GM21576 (cell line): Measurements from ENCODE around the gene COG2.
"Not testable (repeated sequence)": the region's sequence is repeated elsewhere in the genome, so short reads cannot be mapped to it uniquely, and the experiment has no call there.

Source experiments
- ATAC-seq: cut with Tn5 transposase; IDR thresholded peaks from one replicate; pipeline ENCODE4 v1.9.1; 2021; ENCODE audit warnings: mild to moderate bottlenecking, moderate library complexity; ENCODE audit not compliant: unreplicated experiment

COG2 gene

GRCh38 chr1:230626232-230626631, 16.0 kb upstream of the COG2 start:
- ATAC-seq: no peak

DNA sequence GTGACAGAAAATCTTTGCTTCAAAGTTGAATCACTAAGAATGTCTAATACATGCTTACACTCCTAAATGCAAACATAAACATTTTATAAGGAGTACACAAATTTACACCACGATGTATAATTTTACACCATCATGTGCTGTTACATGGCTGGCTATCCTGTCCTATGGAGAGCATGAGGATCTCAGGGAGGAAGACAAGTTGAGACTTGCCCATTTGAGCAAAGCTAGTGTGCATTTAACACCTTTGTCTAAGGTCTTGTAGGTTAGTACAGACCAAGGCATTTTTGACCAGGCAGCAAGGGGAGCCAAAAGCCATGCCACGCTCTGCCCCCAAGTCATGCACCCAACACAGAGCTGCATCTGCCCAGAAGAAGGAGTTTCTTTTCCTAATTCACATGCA, 14.5 kb upstream of the COG2 start:
- no peak for ATAC-seq

GRCh38 chr1:230629511-230629910, 12.8 kb upstream of the COG2 start:
- no peak for ATAC-seq

- no peak for ATAC-seq
Observed at GRCh38 chr1:230631477-230631876, 10.8 kb upstream of the COG2 start.

DNA sequence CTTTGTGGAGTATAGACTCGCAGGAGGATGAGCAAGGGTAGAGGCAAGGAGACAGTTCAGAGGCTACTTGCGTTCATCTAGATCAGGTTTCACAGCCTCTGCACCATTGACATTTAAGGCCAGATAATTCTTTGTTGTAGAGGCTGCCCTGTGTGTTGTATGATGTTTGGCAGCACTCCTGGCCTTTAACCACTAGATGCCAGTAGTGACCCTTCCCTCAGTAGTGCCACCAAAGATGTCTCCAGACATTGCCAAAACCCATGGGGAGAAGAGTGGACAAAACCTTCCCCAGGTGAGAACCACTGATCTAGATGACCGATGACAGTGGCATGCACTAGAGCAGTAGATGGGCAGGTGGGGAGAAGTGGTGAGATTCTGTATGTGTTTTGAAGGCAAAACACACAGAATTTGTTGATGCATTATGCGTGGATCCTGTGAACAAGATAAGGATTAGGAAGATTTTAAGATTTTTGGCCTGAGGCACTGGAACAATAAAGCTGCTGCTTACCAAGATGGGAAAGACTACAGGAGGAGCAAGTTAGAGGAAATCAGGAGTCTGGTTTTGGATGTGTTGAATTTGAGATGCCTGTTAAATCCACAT, 9.9 kb upstream of the COG2 start:
- ATAC-seq: no peak

DNA sequence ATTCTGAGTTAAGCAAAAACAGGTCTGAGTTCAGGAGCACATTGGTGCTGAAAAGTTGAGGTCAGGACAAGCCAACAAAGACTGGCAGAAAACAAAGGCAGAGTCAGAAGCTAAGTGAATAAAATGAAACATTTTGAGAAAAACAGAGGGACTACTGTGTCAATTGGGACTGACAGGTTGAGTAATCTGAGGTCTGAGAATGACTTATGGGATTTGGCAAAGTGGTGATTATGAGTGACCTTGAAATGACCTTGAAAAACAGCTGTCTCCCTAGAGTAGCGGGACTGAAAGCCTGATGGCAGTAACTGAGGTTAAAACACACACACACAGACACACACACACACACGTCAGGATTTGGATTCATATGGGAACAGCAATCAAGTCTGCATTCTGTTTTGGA, 8.8 kb upstream of the COG2 start:
- ATAC-seq: no peak

- no peak for ATAC-seq
Observed at GRCh38 chr1:230634384-230634783, 7.9 kb upstream of the COG2 start.

DNA sequence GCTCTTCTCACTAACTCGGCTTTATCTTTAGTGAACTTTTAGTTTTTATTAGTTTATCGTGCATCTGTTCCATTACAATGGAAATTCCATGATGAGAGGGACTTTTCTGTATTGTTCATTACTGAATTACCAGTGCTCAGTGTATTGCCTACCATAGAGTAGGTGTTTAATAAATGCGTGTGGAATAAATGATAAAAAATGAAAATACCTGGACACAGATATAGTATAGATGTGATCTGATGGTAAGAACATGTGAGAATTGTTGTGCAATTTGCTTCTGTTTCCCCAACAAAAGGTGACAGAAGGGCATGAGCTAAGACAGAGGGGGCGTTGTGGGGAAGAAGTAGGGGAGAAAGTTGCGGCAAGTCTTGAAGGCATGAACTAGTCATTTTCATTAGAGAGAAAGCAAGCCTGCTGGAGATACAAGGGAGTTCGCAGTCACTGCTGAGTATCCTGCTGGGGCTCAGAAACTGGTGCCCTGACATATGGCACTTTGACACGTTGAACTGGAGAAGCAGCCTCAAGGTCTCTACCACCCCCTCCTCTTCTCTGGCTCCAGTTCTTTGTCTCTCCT, 5.6 kb upstream of the COG2 start:
- ATAC-seq: no peak

- ATAC-seq: no peak
Observed at GRCh38 chr1:230639714-230640209, 2.5 kb upstream of the COG2 start.

DNA sequence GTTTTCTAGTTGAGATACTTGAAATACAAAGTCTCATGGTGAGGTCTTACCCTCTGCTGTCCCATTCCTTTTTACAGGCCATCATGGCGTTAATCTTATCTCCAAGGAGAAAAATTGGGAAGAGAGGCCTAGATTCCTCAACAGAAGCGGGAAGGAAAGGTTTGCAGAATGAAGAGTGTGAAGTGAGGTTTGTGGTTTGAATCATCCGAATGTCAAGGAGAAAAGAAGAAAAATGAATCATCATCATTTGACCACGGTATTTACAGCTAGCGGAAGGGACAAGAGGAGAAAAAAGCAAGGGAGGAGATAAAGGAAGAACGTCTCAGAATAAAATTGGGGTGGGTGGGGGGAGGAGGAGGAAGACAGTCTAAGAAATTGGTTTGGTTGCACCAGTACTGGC, 935 bp upstream of the COG2 start:
- no peak for ATAC-seq

DNA sequence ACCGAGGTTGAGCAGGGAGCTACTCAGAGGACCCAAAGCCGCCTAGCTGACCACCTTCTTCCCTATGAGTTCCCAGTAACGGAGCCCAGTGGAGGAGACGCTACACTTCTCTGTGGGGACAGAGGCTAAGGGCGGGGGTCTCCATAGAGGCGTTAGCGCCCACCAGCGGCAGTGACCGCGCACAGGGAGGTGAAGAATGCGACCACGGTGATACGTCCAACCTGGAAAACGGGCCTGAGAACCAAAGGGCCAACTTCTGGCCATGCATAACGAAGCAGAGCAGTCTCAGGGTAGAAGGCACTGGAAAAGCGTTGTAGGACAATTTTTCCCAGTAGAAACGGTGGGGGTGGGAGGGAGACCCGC, 400 bp upstream of the COG2 start:
- ATAC-seq: no peak

GRCh38 chr1:230643908-230644307, 1.6 kb downstream of the COG2 start:
- ATAC-seq: no peak

DNA sequence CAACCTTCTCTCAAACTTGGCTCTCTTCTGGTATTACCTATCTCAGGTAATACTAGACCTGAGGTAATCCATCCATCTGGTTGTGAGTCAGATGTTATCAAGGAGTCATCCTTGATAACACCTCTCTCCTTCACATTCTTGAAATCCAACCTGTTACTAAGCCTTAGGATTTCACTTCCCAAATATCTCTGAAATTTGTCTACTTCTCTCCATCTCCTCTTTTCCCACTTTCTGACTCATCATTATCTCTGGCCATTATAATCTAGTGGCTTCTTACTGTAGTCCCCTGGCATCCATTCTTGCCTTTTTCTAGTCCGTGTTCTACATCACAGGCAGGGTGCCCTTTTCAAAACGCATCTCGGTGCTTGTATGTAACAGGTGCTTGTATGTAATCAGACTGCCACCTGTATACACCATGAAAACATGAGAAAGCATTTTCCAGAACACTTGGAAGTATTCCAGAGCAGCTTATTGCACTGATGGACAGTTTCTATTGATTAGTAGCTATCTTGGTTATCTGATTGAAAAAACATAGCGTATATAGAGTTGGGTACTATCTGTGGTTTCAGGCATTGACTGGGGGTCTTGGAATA, 4.5 kb downstream of the COG2 start:
- ATAC-seq: no peak

GRCh38 chr1:230647321-230647720, 5.0 kb downstream of the COG2 start:
- ATAC-seq: no peak

- no peak for ATAC-seq
Observed at GRCh38 chr1:230648114-230648513, 5.8 kb downstream of the COG2 start.

DNA sequence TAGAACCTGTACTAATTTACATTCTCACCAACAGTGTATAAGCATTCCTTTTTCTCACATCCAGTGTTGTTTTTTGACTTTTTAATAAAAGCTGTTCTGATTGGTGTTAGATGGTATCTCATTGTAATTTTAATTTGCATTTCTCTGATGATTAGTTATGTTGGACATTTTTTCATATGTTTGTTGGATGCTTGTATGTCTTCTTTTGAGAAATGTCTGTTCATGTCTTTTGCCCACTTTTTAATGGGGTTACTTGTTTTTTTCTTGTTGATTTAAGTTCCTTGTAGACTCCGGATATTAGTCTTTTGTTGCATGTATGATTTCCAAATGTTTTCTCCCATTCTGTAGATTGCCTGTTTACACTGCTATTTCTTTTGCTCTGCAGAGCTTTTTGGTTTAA, 8.0 kb downstream of the COG2 start:
- ATAC-seq: no peak

DNA sequence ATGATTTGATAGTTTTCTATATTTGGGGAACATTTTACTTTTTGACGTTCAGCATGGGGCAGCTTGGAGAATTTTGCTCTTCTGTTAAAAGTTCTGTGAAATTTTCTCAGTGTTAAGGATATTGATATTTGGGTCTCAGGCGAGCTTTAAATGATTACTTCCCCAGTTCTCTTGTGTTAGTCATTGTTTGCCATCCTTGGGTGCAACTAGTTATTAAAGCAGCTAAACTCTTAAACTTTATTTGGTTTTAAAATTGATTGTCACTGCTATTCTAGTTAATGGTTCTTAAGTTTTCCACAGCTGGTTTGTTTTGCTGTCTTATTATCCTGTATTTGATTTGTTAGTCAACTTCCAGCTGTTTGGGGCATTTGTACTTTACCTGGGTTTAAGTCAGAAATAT, 9.0 kb downstream of the COG2 start:
- no peak for ATAC-seq

GRCh38 chr1:230656719-230657118, 14.4 kb downstream of the COG2 start:
- not testable (repeated sequence) for ATAC-seq

- not testable (repeated sequence) for ATAC-seq
Observed at GRCh38 chr1:230658103-230658502, 15.8 kb downstream of the COG2 start.

DNA sequence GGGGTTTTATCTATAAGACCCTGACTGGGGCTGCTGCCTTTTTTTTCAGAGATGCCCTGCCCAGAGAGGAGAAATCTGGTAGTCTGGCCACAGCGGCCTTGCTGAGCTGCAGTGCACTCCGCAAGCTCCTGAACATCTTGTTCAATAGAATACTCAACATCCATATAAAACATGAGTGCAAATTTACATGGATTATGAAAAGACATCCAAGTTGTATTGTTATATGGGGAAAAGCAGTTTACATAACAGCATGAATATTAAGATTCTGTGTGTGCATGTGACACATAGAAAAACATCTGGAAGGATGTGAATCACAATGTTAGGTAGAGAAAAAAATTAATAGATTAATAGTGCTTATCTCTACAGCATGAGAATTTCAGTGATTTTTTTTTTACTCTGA, 16.4 kb downstream of the COG2 start:
- ATAC-seq: no peak

- no peak for ATAC-seq
Observed at GRCh38 chr1:230661976-230662375, 19.7 kb downstream of the COG2 start.

GRCh38 chr1:230668227-230668626, 25.9 kb downstream of the COG2 start:
- no peak for ATAC-seq

- no peak for ATAC-seq
Observed at GRCh38 chr1:230669543-230669942, 27.3 kb downstream of the COG2 start.
